ENCODE data around the gene GRM4. TPM values are rescaled to one million over a fixed set of nuclear protein-coding genes. Genes with fewer than 3 reads are reported as not detected.

The GRM4 gene
- total and polyA plus RNA-seq, 2 experiments from 2014 or later, result 0.10 to 0.22 TPM

- no peaks in the 10 kb centered on the region for H3K9me2 ChIP-seq (ENCODE audit: insufficient read depth)
- in situ Hi-C loops (cut with MboI), result no loop called here
- peaks cover 16% of the 10 kb centered on the region for H3K27me3 ChIP-seq (replicated peaks; ENCODE audit: insufficient read depth)
- H4K20me1 ChIP-seq (ENCODE audit: insufficient read depth), result no peaks in the 10 kb centered on the region
- DNase-seq, result no peak
- WGBS, 2 experiments (ENCODE audit: low coverage in 1 of 2, low lambda C conversion rate in 2 of 2, missing lambda C conversion rate in 2 of 2), result 65 to 69% methylated on average over 25 of the region's 25 CpGs
- H2AFZ ChIP-seq, result no peak overlapping the region
- H3K4me3 ChIP-seq, result no peak overlapping the region
- no peaks in the 10 kb centered on the region for H3K79me2 ChIP-seq (ENCODE audit: insufficient read depth)
- no peak overlapping the region for H3K9ac ChIP-seq
- H3F3A ChIP-seq (ENCODE audit: insufficient read depth), result no peaks in the 10 kb centered on the region
- H3K27ac ChIP-seq, result no peak overlapping the region
- no peaks in the 10 kb centered on the region for H3K9me3 ChIP-seq (ENCODE audit: low read depth)
- H3K4me1 ChIP-seq (ENCODE audit: insufficient read depth), result no peaks in the 10 kb centered on the region
- no peaks in the 10 kb centered on the region for H3K36me3 ChIP-seq (ENCODE audit: low read depth)
- no peak overlapping the region for H3K4me2 ChIP-seq (ENCODE audit: unreplicated experiment)
- TF ChIP-seq EZH2 (IDR thresholded peaks at IDR 0.05; ENCODE audit: insufficient read depth, poor library complexity, severe bottlenecking), result no peak
- TF ChIP-seq EZH2phosphoT487 (IDR thresholded peaks at IDR 0.05; ENCODE audit: insufficient read depth, low read depth), result no peak
Observed at GRCh38 chr6:34082864-34083626, 62.8 kb downstream of the GRM4 start.

GRCh38 chr6:34082348-34082747, 63.5 kb downstream of the GRM4 start:
- Histone ChIP-seq H3K27me3 (replicated peaks; ENCODE audit: insufficient read depth) (peaks cover 16% of the 10 kb centered on the region), H3K79me2 (ENCODE audit: insufficient read depth) (no peaks in the 10 kb centered on the region), H3K4me2 (ENCODE audit: unreplicated experiment) (no peak overlapping the region), H3K9me2 (ENCODE audit: insufficient read depth) (no peaks in the 10 kb centered on the region), H4K20me1 (ENCODE audit: insufficient read depth) (no peaks in the 10 kb centered on the region), H3K9me3 (ENCODE audit: low read depth) (no peaks in the 10 kb centered on the region), H3F3A (ENCODE audit: insufficient read depth) (no peaks in the 10 kb centered on the region), H3K4me1 (ENCODE audit: insufficient read depth) (no peaks in the 10 kb centered on the region), H2AFZ (no peak overlapping the region), H3K27ac (no peak overlapping the region), H3K9ac (no peak overlapping the region), H3K4me3 (no peak overlapping the region), H3K36me3 (ENCODE audit: low read depth) (no peaks in the 10 kb centered on the region)
- no peak for TF ChIP-seq EZH2 (IDR thresholded peaks at IDR 0.05; ENCODE audit: insufficient read depth, poor library complexity, severe bottlenecking)
- TF ChIP-seq EZH2phosphoT487 (IDR thresholded peaks at IDR 0.05; ENCODE audit: insufficient read depth, low read depth), result no peak
- DNase-seq, result no peak
- WGBS, 2 experiments (ENCODE audit: low coverage in 1 of 2, low lambda C conversion rate in 2 of 2, missing lambda C conversion rate in 2 of 2), result 72 to 82% methylated on average over 10 of the region's 10 CpGs
- in situ Hi-C loops (cut with MboI), result no loop called here

GRCh38 chr6:34080357-34080756, 65.5 kb downstream of the GRM4 start:
- H3K27ac ChIP-seq, result no peak overlapping the region
- WGBS, 2 experiments (ENCODE audit: low coverage in 1 of 2, low lambda C conversion rate in 2 of 2, missing lambda C conversion rate in 2 of 2), result 59 to 60% methylated on average over 5 of the region's 5 CpGs
- in situ Hi-C loops (cut with MboI), result no loop called here

GRCh38 chr6:34079899-34080298, 66.0 kb downstream of the GRM4 start:
- Histone ChIP-seq H3K27me3 (replicated peaks; ENCODE audit: insufficient read depth) (peaks cover 24% of the 10 kb centered on the region), H3K36me3 (ENCODE audit: low read depth) (no peaks in the 10 kb centered on the region), H3K4me3 (no peak overlapping the region), H3K79me2 (ENCODE audit: insufficient read depth) (no peaks in the 10 kb centered on the region), H3F3A (ENCODE audit: insufficient read depth) (no peaks in the 10 kb centered on the region), H3K27ac (no peak overlapping the region), H3K4me1 (ENCODE audit: insufficient read depth) (no peaks in the 10 kb centered on the region), H3K4me2 (ENCODE audit: unreplicated experiment) (no peak overlapping the region), H4K20me1 (ENCODE audit: insufficient read depth) (no peaks in the 10 kb centered on the region), H2AFZ (no peak overlapping the region), H3K9me3 (ENCODE audit: low read depth) (no peaks in the 10 kb centered on the region), H3K9ac (no peak overlapping the region), H3K9me2 (ENCODE audit: insufficient read depth) (no peaks in the 10 kb centered on the region)
- no peak for TF ChIP-seq EZH2 (IDR thresholded peaks at IDR 0.05; ENCODE audit: insufficient read depth, poor library complexity, severe bottlenecking)
- no peak for TF ChIP-seq EZH2phosphoT487 (IDR thresholded peaks at IDR 0.05; ENCODE audit: insufficient read depth, low read depth)
- DNase-seq, result no peak
- in situ Hi-C loops (cut with MboI), result no loop called here
- 62% methylated on average over 8 of the region's 8 CpGs for WGBS, 2 experiments (ENCODE audit: low coverage in 1 of 2, low lambda C conversion rate in 2 of 2, missing lambda C conversion rate in 2 of 2)

More at GRCh38 chr6:34080357-34080756, 65.5 kb downstream of the GRM4 start:
- TF ChIP-seq EZH2 (IDR thresholded peaks at IDR 0.05; ENCODE audit: insufficient read depth, poor library complexity, severe bottlenecking), result no peak
- TF ChIP-seq EZH2phosphoT487 (IDR thresholded peaks at IDR 0.05; ENCODE audit: insufficient read depth, low read depth), result no peak
- no peak for DNase-seq
- Histone ChIP-seq H3K27me3 (replicated peaks; ENCODE audit: insufficient read depth) (peaks cover 21% of the 10 kb centered on the region), H2AFZ (no peak overlapping the region), H3K36me3 (ENCODE audit: low read depth) (no peaks in the 10 kb centered on the region), H3K4me2 (ENCODE audit: unreplicated experiment) (no peak overlapping the region), H4K20me1 (ENCODE audit: insufficient read depth) (no peaks in the 10 kb centered on the region), H3K9me2 (ENCODE audit: insufficient read depth) (no peaks in the 10 kb centered on the region), H3K79me2 (ENCODE audit: insufficient read depth) (no peaks in the 10 kb centered on the region), H3K4me1 (ENCODE audit: insufficient read depth) (no peaks in the 10 kb centered on the region), H3K9ac (no peak overlapping the region), H3F3A (ENCODE audit: insufficient read depth) (no peaks in the 10 kb centered on the region), H3K4me3 (no peak overlapping the region), H3K9me3 (ENCODE audit: low read depth) (no peaks in the 10 kb centered on the region)
